Measurements from ENCODE around the gene PSMD6. TPM values are rescaled to one million over a fixed set of nuclear protein-coding genes. Genes with fewer than 3 reads are reported as not detected.

Gene PSMD6
- total RNA-seq, 1 donor from 2014 or later, result 65.0 TPM

- DNase-seq (ENCODE audit: low spot score), result no peak
- Mint-ChIP-seq H3K4me3 (ENCODE audit: unreplicated experiment) (no peak overlapping the region), H3K4me1 (ENCODE audit: low read depth) (peaks cover 89% of the 10 kb centered on the region), H3K27ac (ENCODE audit: unreplicated experiment) (peak overlapping the region; percentile 72), H3K27me3 (ENCODE audit: low read depth) (no peaks in the 10 kb centered on the region), H3K9me3 (ENCODE audit: low read depth) (no peaks in the 10 kb centered on the region), H3K36me3 (ENCODE audit: low read depth) (peaks cover 4% of the 10 kb centered on the region)
- TF ChIP-seq CTCF (IDR thresholded peaks at IDR 0.05), result no peak
These were observed 51.1 kb downstream of the PSMD6 start for GRCh38 chr3:63972196-63972595.

- H3K27ac Mint-ChIP-seq (ENCODE audit: unreplicated experiment), result peak overlapping the region; percentile 66
- H3K27me3 Mint-ChIP-seq (ENCODE audit: low read depth), result no peaks in the 10 kb centered on the region
- H3K9me3 Mint-ChIP-seq (ENCODE audit: low read depth), result no peaks in the 10 kb centered on the region
- no peak for DNase-seq (ENCODE audit: low spot score)
- no peak for TF ChIP-seq CTCF (IDR thresholded peaks at IDR 0.05)
- H3K4me1 Mint-ChIP-seq (ENCODE audit: low read depth), result peaks cover 89% of the 10 kb centered on the region
- no peak overlapping the region for H3K4me3 Mint-ChIP-seq (ENCODE audit: unreplicated experiment)
- peaks cover 4% of the 10 kb centered on the region for H3K36me3 Mint-ChIP-seq (ENCODE audit: low read depth)
These were observed 52.4 kb downstream of the PSMD6 start for GRCh38 chr3:63970631-63971475.

GRCh38 chr3:63969876-63970275 lies 53.4 kb downstream of the PSMD6 start:
- no peak for TF ChIP-seq CTCF (IDR thresholded peaks at IDR 0.05)
- peaks cover 92% of the 10 kb centered on the region for H3K4me1 Mint-ChIP-seq (ENCODE audit: low read depth)
- H3K27ac Mint-ChIP-seq (ENCODE audit: unreplicated experiment), result no peak overlapping the region
- H3K27me3 Mint-ChIP-seq (ENCODE audit: low read depth), result no peaks in the 10 kb centered on the region
- H3K36me3 Mint-ChIP-seq (ENCODE audit: low read depth), result peaks cover 4% of the 10 kb centered on the region
- DNase-seq (ENCODE audit: low spot score), result no peak
- H3K9me3 Mint-ChIP-seq (ENCODE audit: low read depth), result no peaks in the 10 kb centered on the region
- no peak overlapping the region for H3K4me3 Mint-ChIP-seq (ENCODE audit: unreplicated experiment)

GRCh38 chr3:63968612-63969350 lies 54.5 kb downstream of the PSMD6 start:
- no peak for DNase-seq (ENCODE audit: low spot score)
- no peak overlapping the region for H3K4me3 Mint-ChIP-seq (ENCODE audit: unreplicated experiment)
- no peaks in the 10 kb centered on the region for H3K9me3 Mint-ChIP-seq (ENCODE audit: low read depth)
- peaks cover 88% of the 10 kb centered on the region for H3K4me1 Mint-ChIP-seq (ENCODE audit: low read depth)
- no peaks in the 10 kb centered on the region for H3K27me3 Mint-ChIP-seq (ENCODE audit: low read depth)
- H3K27ac Mint-ChIP-seq (ENCODE audit: unreplicated experiment), result peak overlapping the region; percentile 74
- no peak for TF ChIP-seq CTCF (IDR thresholded peaks at IDR 0.05)
- peaks cover 4% of the 10 kb centered on the region for H3K36me3 Mint-ChIP-seq (ENCODE audit: low read depth)

Measured in chondrocyte (in vitro differentiated cells).